ENCODE measurements around the gene PSG3.
"Not testable (repeated sequence)": the region's sequence is repeated elsewhere in the genome, so short reads cannot be mapped to it uniquely, and the experiment has no call there.

DNA sequence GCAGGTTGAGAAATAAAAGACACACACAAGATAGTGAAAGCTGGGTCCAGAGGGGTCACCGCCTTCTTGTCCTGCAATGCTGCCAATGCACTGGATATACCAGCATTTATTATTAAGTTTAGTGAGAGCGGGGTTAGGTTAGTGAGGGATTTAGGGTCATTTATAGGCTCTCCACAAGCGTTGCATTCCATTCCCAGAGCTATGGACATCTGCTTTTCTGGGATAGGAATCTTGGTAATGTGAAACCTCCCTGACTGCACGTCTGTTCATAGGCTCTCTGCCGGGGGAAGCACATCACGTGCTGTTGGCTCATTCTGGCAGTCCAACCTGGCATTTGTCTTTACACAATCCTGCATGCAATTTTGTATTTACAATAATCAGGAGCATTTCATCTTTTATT lies 27.5 kb downstream of the PSG3 start:
- TF ChIP-seq, protein P1, sequence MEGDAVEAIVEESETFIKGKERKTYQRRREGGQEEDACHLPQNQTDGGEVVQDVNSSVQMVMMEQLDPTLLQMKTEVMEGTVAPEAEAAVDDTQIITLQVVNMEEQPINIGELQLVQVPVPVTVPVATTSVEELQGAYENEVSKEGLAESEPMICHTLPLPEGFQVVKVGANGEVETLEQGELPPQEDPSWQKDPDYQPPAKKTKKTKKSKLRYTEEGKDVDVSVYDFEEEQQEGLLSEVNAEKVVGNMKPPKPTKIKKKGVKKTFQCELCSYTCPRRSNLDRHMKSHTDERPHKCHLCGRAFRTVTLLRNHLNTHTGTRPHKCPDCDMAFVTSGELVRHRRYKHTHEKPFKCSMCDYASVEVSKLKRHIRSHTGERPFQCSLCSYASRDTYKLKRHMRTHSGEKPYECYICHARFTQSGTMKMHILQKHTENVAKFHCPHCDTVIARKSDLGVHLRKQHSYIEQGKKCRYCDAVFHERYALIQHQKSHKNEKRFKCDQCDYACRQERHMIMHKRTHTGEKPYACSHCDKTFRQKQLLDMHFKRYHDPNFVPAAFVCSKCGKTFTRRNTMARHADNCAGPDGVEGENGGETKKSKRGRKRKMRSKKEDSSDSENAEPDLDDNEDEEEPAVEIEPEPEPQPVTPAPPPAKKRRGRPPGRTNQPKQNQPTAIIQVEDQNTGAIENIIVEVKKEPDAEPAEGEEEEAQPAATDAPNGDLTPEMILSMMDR (IDR thresholded peaks at IDR 0.05 in 8 of 11, conservative IDR thresholded peaks at IDR 0.05 in 3 of 11): not testable (repeated sequence)
- TF ChIP-seq POLR2AphosphoS5 (IDR thresholded peaks at IDR 0.05): not testable (repeated sequence)

Data from spleen (tissue), 7 donors.